ENCODE data around the gene CPNE8.

- no peak for TF ChIP-seq EP300 (IDR thresholded peaks at IDR 0.05)
- no peak for TF ChIP-seq POLR2AphosphoS5 (IDR thresholded peaks at IDR 0.05)
- TF ChIP-seq, protein P1, sequence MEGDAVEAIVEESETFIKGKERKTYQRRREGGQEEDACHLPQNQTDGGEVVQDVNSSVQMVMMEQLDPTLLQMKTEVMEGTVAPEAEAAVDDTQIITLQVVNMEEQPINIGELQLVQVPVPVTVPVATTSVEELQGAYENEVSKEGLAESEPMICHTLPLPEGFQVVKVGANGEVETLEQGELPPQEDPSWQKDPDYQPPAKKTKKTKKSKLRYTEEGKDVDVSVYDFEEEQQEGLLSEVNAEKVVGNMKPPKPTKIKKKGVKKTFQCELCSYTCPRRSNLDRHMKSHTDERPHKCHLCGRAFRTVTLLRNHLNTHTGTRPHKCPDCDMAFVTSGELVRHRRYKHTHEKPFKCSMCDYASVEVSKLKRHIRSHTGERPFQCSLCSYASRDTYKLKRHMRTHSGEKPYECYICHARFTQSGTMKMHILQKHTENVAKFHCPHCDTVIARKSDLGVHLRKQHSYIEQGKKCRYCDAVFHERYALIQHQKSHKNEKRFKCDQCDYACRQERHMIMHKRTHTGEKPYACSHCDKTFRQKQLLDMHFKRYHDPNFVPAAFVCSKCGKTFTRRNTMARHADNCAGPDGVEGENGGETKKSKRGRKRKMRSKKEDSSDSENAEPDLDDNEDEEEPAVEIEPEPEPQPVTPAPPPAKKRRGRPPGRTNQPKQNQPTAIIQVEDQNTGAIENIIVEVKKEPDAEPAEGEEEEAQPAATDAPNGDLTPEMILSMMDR (IDR thresholded peaks at IDR 0.05) = no peak
Measured at GRCh38 chr12:38761636-38762342, 143.6 kb downstream of the CPNE8 start.
